ENCODE measurements around the gene ORAI1.

Gene ORAI1

DNA sequence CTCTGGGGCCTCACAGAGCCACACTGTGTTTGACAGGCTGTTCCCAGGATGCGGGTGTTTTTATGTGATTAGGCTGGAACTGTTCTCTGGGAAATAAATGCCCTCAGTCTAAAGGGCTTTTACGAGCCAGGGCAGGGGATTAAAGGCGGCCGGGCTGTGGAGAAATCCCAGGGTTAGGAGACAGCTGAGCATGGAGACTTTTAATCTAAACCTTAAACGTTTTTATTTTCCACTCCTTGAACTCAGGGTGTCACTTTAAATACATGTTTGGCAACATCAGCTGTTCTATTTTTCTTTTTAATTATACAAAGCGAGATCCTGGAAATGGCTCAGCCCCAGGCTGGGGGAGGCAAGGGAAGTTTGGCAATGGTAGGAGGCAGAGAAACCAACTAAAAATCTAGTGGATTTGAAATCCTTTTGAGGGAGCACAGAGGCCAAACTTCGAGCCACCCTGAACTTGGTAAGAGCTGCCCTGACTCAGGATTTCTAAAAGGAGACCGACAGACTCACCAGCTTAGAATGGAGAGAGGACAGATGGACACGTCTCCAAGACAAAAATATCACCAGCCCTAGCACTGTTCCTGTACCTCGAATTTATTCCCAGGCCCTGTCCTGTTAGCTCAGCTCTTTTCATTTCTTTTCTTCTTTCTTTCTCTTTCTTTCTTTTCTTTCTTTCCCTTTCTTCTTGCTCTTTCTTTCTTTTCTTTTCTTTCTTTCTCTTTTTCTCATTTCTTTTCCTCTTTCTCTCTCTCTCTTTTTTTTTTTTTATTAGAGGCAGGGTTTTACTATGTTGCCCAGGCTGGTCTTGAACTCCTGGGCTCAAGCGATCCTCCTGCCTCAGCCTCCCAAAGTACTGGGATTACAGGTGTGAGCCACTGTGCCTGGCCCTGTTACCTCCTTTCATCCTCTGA, 15.8 kb upstream of the ORAI1 start:
- intact Hi-C loops (cut with DNase I; ENCODE audit: low total_unique reads) = no loop called here
- H3K9me3 ChIP-seq = no peaks in the 10 kb centered on the region
- no peaks in the 10 kb centered on the region for H3K27me3 ChIP-seq
- peaks cover 0 to 17% (median 6%) of the 10 kb centered on the region in 4 donors for H3K4me1 ChIP-seq
- no peak overlapping the region for H3K4me3 ChIP-seq
- no peaks in the 10 kb centered on the region for H3K36me3 ChIP-seq
- no peak for DNase-seq
- TF ChIP-seq, protein P1, sequence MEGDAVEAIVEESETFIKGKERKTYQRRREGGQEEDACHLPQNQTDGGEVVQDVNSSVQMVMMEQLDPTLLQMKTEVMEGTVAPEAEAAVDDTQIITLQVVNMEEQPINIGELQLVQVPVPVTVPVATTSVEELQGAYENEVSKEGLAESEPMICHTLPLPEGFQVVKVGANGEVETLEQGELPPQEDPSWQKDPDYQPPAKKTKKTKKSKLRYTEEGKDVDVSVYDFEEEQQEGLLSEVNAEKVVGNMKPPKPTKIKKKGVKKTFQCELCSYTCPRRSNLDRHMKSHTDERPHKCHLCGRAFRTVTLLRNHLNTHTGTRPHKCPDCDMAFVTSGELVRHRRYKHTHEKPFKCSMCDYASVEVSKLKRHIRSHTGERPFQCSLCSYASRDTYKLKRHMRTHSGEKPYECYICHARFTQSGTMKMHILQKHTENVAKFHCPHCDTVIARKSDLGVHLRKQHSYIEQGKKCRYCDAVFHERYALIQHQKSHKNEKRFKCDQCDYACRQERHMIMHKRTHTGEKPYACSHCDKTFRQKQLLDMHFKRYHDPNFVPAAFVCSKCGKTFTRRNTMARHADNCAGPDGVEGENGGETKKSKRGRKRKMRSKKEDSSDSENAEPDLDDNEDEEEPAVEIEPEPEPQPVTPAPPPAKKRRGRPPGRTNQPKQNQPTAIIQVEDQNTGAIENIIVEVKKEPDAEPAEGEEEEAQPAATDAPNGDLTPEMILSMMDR (IDR thresholded peaks at IDR 0.05) = no peak
- H3K27ac ChIP-seq = peak overlapping the region; percentile 65 to 67

DNA sequence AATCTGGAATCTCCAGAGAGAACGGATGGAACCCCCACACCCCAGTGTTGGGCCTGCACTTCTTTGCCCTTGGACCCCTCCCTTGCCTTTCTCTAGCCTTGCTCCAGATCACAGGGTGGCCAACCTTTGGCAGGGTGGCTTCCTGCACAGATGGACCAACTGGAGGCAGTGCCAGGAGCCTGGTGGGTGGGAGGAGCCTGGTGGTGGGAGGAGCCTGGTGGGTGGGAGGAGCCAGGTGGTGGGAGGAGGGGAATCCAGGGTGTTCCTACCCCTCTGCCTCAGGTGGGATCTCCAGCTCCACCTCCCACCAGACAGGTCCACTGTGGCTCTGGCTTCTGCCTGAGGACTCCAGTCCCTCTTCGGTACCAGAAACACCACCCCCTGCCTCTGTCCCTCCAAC, 15.0 kb upstream of the ORAI1 start:
- intact Hi-C loops (cut with DNase I; ENCODE audit: low total_unique reads) = no loop called here
- H3K36me3 ChIP-seq = no peaks in the 10 kb centered on the region
- no peak overlapping the region for H3K4me3 ChIP-seq
- peaks cover 0 to 17% (median 6%) of the 10 kb centered on the region in 4 donors for H3K4me1 ChIP-seq
- no peak for DNase-seq
- H3K27ac ChIP-seq = peak overlapping the region; percentile 65 to 67
- TF ChIP-seq, protein P1 (IDR thresholded peaks at IDR 0.05) = no peak
- no peaks in the 10 kb centered on the region for H3K27me3 ChIP-seq
- no peaks in the 10 kb centered on the region for H3K9me3 ChIP-seq

GRCh38 chr12:121613462-121613861, 12.9 kb upstream of the ORAI1 start:
- DNase-seq = no peak
- H3K9me3 ChIP-seq = no peaks in the 10 kb centered on the region
- no peaks in the 10 kb centered on the region for H3K36me3 ChIP-seq
- H3K4me3 ChIP-seq = no peak overlapping the region
- no peak overlapping the region for H3K27ac ChIP-seq
- intact Hi-C loops (cut with DNase I; ENCODE audit: low total_unique reads) = no loop called here
- peaks cover 0 to 17% (median 6%) of the 10 kb centered on the region in 4 donors for H3K4me1 ChIP-seq
- TF ChIP-seq, protein P1 (IDR thresholded peaks at IDR 0.05) = no peak
- no peaks in the 10 kb centered on the region for H3K27me3 ChIP-seq

DNA sequence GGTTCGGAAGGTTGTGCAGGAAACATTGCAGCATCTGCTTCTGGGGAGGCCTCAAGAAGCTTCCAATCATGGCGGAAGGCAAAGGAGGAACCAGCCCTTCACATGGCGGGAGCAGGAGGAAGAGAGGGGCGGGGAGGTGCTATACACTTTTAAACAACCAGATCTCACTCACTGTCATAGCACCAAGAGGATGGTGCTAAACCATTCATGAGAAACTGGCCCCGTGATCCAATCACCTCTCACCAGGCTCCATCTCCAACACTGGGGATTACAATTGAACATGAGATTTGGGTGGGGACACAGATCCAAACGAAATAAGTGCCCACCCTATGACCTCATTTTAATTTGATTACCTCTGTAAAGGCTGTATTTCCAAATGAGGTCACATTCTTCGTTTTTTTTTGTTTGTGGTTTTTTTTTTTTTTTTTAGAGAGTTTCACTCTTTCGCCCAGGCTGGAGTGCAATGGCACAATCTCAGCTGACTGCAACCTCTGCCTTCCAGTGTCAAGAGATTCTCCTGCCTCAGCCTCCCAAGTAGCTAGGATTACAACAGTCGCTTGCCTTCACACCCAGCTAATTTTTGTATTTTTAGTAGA, 11.4 kb upstream of the ORAI1 start:
- intact Hi-C loops (cut with DNase I; ENCODE audit: low total_unique reads) = loop anchor here (5.0 kb wide), 1 partner anchor 58 kb away; no protein-coding TSS in a partner anchor
- TF ChIP-seq, protein P1 (IDR thresholded peaks at IDR 0.05) = no peak
- Histone ChIP-seq H3K27ac (no peak overlapping the region), H3K36me3 (no peaks in the 10 kb centered on the region), H3K4me1 (peaks cover 0 to 16% (median 6%) of the 10 kb centered on the region in 4 donors), H3K4me3 (no peak overlapping the region), H3K27me3 (no peaks in the 10 kb centered on the region), H3K9me3 (no peaks in the 10 kb centered on the region)
- no peak for DNase-seq

- no peak overlapping the region for H3K27ac ChIP-seq
- H3K27me3 ChIP-seq = no peaks in the 10 kb centered on the region
- no peaks in the 10 kb centered on the region for H3K9me3 ChIP-seq
- H3K4me1 ChIP-seq = no peaks in the 10 kb centered on the region
- H3K36me3 ChIP-seq = no peaks in the 10 kb centered on the region
- no peak for DNase-seq
- no peak overlapping the region for H3K4me3 ChIP-seq
- intact Hi-C loops (cut with DNase I; ENCODE audit: low total_unique reads) = loop anchor here (5.0 kb wide), 1 partner anchor 61 kb away; no protein-coding TSS in a partner anchor
- TF ChIP-seq, protein P1 (IDR thresholded peaks at IDR 0.05) = no peak
Measured at GRCh38 chr12:121618659-121619233, 7.6 kb upstream of the ORAI1 start.

All from tibial artery (tissue), 4 donors.